ENCODE data around the gene FANCD2. TPM values are rescaled to one million over a fixed set of nuclear protein-coding genes. Genes with fewer than 3 reads are reported as not detected.

The FANCD2 gene
- total and polyA plus RNA-seq, 2 experiments from 2014 or later = 61.5 to 71.6 TPM

DNA sequence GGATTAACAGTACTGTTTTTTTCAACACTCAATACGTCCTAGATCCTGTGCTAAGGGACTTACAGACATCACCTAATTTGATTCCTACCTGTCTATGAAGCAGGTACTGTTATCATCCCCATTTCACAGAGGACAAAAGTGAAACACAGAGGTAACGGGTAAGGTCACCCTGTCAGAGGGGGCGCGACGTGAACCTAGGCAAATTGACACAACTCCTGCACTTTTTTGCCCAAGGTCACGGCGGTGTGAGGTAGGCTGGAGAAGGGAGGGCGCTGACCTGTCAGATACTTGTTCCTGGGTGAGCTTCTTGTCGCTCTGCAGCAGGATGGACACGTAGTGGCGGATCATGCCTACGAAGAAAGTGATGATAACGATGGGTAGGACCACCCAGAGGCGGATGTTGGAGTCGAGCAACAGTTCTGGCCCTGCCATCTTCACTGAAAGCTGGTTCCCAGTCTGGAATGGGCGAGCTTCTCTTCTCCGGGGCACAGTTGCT, 40.0 kb upstream of the FANCD2 start:
- ATAC-seq (peak; percentile 61), DNase-seq (ENCODE audit: low spot score) (no peak)
- peak overlapping the region; percentile 99 for H3K27ac Mint-ChIP-seq
- H3K4me1 Mint-ChIP-seq = peaks cover 6% of the 10 kb centered on the region; the same call in 2 of the 3 replicates
- Histone ChIP-seq H3K4me2 (peak overlapping the region; percentile 92), H4K20me1 (replicated peaks; ENCODE audit: insufficient read depth) (no peaks in the 10 kb centered on the region; the same call in 1 of the 2 replicates), H2AFZ (peak overlapping the region; percentile 83), H3K4me3 (peak overlapping the region; percentile 93), H3F3A (replicated peaks; ENCODE audit: low read depth) (no peaks in the 10 kb centered on the region), H3K27ac (ENCODE audit: low read depth) (peak overlapping the region; percentile 88; the same call in 1 of the 2 replicates), H3K79me2 (replicated peaks; ENCODE audit: insufficient read depth) (peaks cover 76% of the 10 kb centered on the region), H3K36me3 (ENCODE audit: insufficient read depth) (no peaks in the 10 kb centered on the region), H3K4me1 (ENCODE audit: insufficient read depth) (peaks cover 10% of the 10 kb centered on the region), H3K9me2 (ENCODE audit: insufficient read depth) (no peaks in the 10 kb centered on the region), H3K27me3 (ENCODE audit: insufficient read depth) (no peaks in the 10 kb centered on the region)
- peak overlapping the region; percentile 97 for H3K4me3 Mint-ChIP-seq
- TF ChIP-seq CREB1 (CRISPR knock-in tag; IDR thresholded peaks at IDR 0.05; ENCODE audit: low read depth) = no peak
- TF ChIP-seq, protein P1, sequence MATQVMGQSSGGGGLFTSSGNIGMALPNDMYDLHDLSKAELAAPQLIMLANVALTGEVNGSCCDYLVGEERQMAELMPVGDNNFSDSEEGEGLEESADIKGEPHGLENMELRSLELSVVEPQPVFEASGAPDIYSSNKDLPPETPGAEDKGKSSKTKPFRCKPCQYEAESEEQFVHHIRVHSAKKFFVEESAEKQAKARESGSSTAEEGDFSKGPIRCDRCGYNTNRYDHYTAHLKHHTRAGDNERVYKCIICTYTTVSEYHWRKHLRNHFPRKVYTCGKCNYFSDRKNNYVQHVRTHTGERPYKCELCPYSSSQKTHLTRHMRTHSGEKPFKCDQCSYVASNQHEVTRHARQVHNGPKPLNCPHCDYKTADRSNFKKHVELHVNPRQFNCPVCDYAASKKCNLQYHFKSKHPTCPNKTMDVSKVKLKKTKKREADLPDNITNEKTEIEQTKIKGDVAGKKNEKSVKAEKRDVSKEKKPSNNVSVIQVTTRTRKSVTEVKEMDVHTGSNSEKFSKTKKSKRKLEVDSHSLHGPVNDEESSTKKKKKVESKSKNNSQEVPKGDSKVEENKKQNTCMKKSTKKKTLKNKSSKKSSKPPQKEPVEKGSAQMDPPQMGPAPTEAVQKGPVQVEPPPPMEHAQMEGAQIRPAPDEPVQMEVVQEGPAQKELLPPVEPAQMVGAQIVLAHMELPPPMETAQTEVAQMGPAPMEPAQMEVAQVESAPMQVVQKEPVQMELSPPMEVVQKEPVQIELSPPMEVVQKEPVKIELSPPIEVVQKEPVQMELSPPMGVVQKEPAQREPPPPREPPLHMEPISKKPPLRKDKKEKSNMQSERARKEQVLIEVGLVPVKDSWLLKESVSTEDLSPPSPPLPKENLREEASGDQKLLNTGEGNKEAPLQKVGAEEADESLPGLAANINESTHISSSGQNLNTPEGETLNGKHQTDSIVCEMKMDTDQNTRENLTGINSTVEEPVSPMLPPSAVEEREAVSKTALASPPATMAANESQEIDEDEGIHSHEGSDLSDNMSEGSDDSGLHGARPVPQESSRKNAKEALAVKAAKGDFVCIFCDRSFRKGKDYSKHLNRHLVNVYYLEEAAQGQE (IDR thresholded peaks at IDR 0.05; ENCODE audit: unreplicated experiment) = no peak
- no peak for TF ChIP-seq ZNF331 (CRISPR knock-in tag; IDR thresholded peaks at IDR 0.05; ENCODE audit: low read depth)
- TF ChIP-seq, protein P2, sequence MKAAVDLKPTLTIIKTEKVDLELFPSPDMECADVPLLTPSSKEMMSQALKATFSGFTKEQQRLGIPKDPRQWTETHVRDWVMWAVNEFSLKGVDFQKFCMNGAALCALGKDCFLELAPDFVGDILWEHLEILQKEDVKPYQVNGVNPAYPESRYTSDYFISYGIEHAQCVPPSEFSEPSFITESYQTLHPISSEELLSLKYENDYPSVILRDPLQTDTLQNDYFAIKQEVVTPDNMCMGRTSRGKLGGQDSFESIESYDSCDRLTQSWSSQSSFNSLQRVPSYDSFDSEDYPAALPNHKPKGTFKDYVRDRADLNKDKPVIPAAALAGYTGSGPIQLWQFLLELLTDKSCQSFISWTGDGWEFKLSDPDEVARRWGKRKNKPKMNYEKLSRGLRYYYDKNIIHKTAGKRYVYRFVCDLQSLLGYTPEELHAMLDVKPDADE (IDR thresholded peaks at IDR 0.05) = no peak
- TF ChIP-seq, protein P3, sequence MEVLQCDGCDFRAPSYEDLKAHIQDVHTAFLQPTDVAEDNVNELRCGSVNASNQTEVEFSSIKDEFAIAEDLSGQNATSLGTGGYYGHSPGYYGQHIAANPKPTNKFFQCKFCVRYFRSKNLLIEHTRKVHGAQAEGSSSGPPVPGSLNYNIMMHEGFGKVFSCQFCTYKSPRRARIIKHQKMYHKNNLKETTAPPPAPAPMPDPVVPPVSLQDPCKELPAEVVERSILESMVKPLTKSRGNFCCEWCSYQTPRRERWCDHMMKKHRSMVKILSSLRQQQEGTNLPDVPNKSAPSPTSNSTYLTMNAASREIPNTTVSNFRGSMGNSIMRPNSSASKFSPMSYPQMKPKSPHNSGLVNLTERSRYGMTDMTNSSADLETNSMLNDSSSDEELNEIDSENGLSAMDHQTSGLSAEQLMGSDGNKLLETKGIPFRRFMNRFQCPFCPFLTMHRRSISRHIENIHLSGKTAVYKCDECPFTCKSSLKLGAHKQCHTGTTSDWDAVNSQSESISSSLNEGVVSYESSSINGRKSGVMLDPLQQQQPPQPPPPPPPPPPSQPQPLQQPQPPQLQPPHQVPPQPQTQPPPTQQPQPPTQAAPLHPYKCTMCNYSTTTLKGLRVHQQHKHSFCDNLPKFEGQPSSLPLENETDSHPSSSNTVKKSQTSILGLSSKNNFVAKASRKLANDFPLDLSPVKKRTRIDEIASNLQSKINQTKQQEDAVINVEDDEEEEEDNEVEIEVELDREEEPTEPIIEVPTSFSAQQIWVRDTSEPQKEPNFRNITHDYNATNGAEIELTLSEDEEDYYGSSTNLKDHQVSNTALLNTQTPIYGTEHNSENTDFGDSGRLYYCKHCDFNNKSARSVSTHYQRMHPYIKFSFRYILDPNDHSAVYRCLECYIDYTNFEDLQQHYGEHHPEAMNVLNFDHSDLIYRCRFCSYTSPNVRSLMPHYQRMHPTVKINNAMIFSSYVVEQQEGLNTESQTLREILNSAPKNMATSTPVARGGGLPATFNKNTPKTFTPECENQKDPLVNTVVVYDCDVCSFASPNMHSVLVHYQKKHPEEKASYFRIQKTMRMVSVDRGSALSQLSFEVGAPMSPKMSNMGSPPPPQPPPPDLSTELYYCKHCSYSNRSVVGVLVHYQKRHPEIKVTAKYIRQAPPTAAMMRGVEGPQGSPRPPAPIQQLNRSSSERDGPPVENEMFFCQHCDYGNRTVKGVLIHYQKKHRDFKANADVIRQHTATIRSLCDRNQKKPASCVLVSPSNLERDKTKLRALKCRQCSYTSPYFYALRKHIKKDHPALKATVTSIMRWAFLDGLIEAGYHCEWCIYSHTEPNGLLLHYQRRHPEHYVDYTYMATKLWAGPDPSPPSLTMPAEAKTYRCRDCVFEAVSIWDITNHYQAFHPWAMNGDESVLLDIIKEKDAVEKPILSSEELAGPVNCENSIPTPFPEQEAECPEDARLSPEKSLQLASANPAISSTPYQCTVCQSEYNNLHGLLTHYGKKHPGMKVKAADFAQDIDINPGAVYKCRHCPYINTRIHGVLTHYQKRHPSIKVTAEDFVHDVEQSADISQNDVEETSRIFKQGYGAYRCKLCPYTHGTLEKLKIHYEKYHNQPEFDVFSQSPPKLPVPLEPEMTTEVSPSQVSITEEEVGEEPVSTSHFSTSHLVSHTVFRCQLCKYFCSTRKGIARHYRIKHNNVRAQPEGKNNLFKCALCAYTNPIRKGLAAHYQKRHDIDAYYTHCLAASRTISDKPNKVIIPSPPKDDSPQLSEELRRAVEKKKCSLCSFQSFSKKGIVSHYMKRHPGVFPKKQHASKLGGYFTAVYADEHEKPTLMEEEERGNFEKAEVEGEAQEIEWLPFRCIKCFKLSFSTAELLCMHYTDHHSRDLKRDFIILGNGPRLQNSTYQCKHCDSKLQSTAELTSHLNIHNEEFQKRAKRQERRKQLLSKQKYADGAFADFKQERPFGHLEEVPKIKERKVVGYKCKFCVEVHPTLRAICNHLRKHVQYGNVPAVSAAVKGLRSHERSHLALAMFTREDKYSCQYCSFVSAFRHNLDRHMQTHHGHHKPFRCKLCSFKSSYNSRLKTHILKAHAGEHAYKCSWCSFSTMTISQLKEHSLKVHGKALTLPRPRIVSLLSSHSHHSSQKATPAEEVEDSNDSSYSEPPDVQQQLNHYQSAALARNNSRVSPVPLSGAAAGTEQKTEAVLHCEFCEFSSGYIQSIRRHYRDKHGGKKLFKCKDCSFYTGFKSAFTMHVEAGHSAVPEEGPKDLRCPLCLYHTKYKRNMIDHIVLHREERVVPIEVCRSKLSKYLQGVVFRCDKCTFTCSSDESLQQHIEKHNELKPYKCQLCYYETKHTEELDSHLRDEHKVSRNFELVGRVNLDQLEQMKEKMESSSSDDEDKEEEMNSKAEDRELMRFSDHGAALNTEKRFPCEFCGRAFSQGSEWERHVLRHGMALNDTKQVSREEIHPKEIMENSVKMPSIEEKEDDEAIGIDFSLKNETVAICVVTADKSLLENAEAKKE (CRISPR knock-in tag; IDR thresholded peaks at IDR 0.05) = no peak
- no peak for TF ChIP-seq POLR2AphosphoS5 (IDR thresholded peaks at IDR 0.05; ENCODE audit: low read depth)
- TF ChIP-seq STAT1 (IDR thresholded peaks at IDR 0.05; ENCODE audit: unreplicated experiment) = no peak
- no peak for TF ChIP-seq NANOG (IDR thresholded peaks at IDR 0.05; ENCODE audit: borderline replicate concordance)
- H3K36me3 Mint-ChIP-seq (ENCODE audit: low read depth) = peaks cover 33% of the 10 kb centered on the region; the same call in 2 of the 3 replicates
- peaks cover 9% of the 10 kb centered on the region for H3K27me3 Mint-ChIP-seq (ENCODE audit: insufficient read depth, low read depth, poor library complexity)
- no peaks in the 10 kb centered on the region; the same call in 2 of the 3 replicates for H3K9me3 Mint-ChIP-seq
